ENCODE results near the gene SMIM43.

SMIM43 gene

GRCh38 chr4:121764702-121765367, at the start of gene SMIM43:
Gene SMIM43, minus strand, starts transcription at chr4:121765164. Its CDS starts 59 bp downstream, at chr4:121765105.
- DNase-seq = peak in 2 of 3 experiments; percentile 60 to 65

GRCh38 chr4:121814756-121815155, 49.8 kb upstream of the SMIM43 start:
- DNase-seq = no peak

GRCh38 chr4:121811122-121811521, 46.2 kb upstream of the SMIM43 start:
- DNase-seq = no peak

GRCh38 chr4:121806411-121806810, 41.4 kb upstream of the SMIM43 start:
- no peak for DNase-seq

- DNase-seq = no peak
Measured at GRCh38 chr4:121801715-121802075, 36.7 kb upstream of the SMIM43 start.

GRCh38 chr4:121800961-121801714, 36.2 kb upstream of the SMIM43 start, which contains the start of gene EXOSC9:
Gene EXOSC9, plus strand, starts transcription at chr4:121801323. Its CDS starts 102 bp downstream, at chr4:121801425.
- peak; percentile 89 to 97 (median 96) for DNase-seq

GRCh38 chr4:121800638-121800960, 35.6 kb upstream of the SMIM43 start:
- no peak for DNase-seq

- no peak for DNase-seq
Measured at GRCh38 chr4:121799867-121800501, 35.0 kb upstream of the SMIM43 start.

- DNase-seq = no peak
Measured at GRCh38 chr4:121799208-121799823, 34.4 kb upstream of the SMIM43 start.

- no peak for DNase-seq
Measured at GRCh38 chr4:121796283-121796682, 31.3 kb upstream of the SMIM43 start.

- no peak for DNase-seq
Measured at GRCh38 chr4:121794505-121795188, 29.7 kb upstream of the SMIM43 start.

GRCh38 chr4:121792966-121793365, 28.0 kb upstream of the SMIM43 start:
- no peak for DNase-seq

- DNase-seq = no peak
Measured at GRCh38 chr4:121791481-121791880, 26.5 kb upstream of the SMIM43 start.

- no peak for DNase-seq
Measured at GRCh38 chr4:121790976-121791375, 26.0 kb upstream of the SMIM43 start.

GRCh38 chr4:121789960-121790829, 25.2 kb upstream of the SMIM43 start:
- DNase-seq = no peak

GRCh38 chr4:121789455-121789854, 24.5 kb upstream of the SMIM43 start:
- no peak for DNase-seq

GRCh38 chr4:121788896-121789295, 23.9 kb upstream of the SMIM43 start:
- no peak for DNase-seq

GRCh38 chr4:121786221-121786620, 21.3 kb upstream of the SMIM43 start:
- no peak for DNase-seq

GRCh38 chr4:121785479-121785878, 20.5 kb upstream of the SMIM43 start:
- DNase-seq = no peak

GRCh38 chr4:121784975-121785374, 20.0 kb upstream of the SMIM43 start:
- no peak for DNase-seq

- no peak for DNase-seq
Measured at GRCh38 chr4:121784401-121784800, 19.4 kb upstream of the SMIM43 start.

GRCh38 chr4:121783210-121783609, 18.2 kb upstream of the SMIM43 start:
- no peak for DNase-seq
